Endodermal cell (in vitro differentiated cells): ENCODE results near the gene DIPK1A. TPM values are rescaled to one million over a fixed set of nuclear protein-coding genes. Genes with fewer than 3 reads are reported as not detected.

Experiments
- DNase-seq: peaks from one replicate; pipeline ENCODE4 v3.0.0-alpha.2; 2017
- H3K27ac ChIP-seq: 2 replicates; pipeline ENCODE4 v1.5.1; 2013; ENCODE audit warnings: mild to moderate bottlenecking, low read depth, low read length, moderate library complexity
- H3K27me3 ChIP-seq: 2 replicates; pipeline ENCODE4 v1.6.1; 2013; ENCODE audit warnings: mild to moderate bottlenecking, low read length, moderate library complexity; ENCODE audit not compliant: insufficient read depth, control insufficient read depth, poor library complexity, severe bottlenecking
- H3K36me3 ChIP-seq: 2 replicates; pipeline ENCODE4 v1.7.0; 2013; ENCODE audit warnings: mild to moderate bottlenecking, low read length, moderate library complexity; ENCODE audit not compliant: control insufficient read depth, insufficient read depth
- H3K4me1 ChIP-seq: one replicate; pipeline ENCODE4 v1.7.0; 2013; ENCODE audit warnings: low read length; ENCODE audit not compliant: control insufficient read depth, insufficient read depth
- H3K4me3 ChIP-seq: 2 replicates; pipeline ENCODE4 v1.5.1; 2013; ENCODE audit warnings: mild to moderate bottlenecking, low read length, moderate library complexity
- H3K9ac ChIP-seq: 2 replicates; pipeline ENCODE4 v1.6.1; 2013; ENCODE audit warnings: mild to moderate bottlenecking, low read length, moderate library complexity; ENCODE audit not compliant: poor library complexity, severe bottlenecking; ENCODE audit errors: extremely low read depth
- H3K9me3 ChIP-seq: 2 replicates; pipeline ENCODE4 v1.6.1; 2013; ENCODE audit warnings: mild to moderate bottlenecking, low read length, moderate library complexity; ENCODE audit not compliant: control insufficient read depth
- H3K27ac Mint-ChIP-seq: 2 replicates; pipeline ENCODE4 v1.8.0; 2020; ENCODE audit warnings: mixed read lengths
- H3K27me3 Mint-ChIP-seq: 2 replicates; pipeline ENCODE4 v1.8.0; 2021; ENCODE audit warnings: mild to moderate bottlenecking, mixed read lengths; ENCODE audit not compliant: insufficient read depth
- H3K36me3 Mint-ChIP-seq: 2 replicates; pipeline ENCODE4 v1.8.0; 2020; ENCODE audit warnings: low read depth, mixed read lengths
- H3K4me1 Mint-ChIP-seq: 2 replicates; pipeline ENCODE4 v1.8.0; 2020; ENCODE audit warnings: mixed read lengths
- H3K4me3 Mint-ChIP-seq: 2 replicates; pipeline ENCODE4 v1.8.0; 2020; ENCODE audit warnings: mild to moderate bottlenecking, moderate library complexity, mixed read lengths
- H3K9me3 Mint-ChIP-seq: 2 replicates; pipeline ENCODE4 v1.8.0; 2020; ENCODE audit warnings: mild to moderate bottlenecking, mixed read lengths
- WGBS, 2 experiments: methylation state at CpG; one replicate each; pipeline versions ENCODE4 v1.1.5 to v1.1.7; 2013; ENCODE audit warnings: missing lambda C conversion rate in 2 of 2, mixed read lengths in 1 of 2; ENCODE audit not compliant: insufficient coverage in 1 of 2, insufficient read length in 1 of 2; 5-methylcytosine and 5-hydroxymethylcytosine counted together
- total RNA-seq, 2 donors: library from RNA; stranded (reverse); fragmentation: NEBNext Ultra II Directional in 1 of 2; extraction: Animal tissue kit (Norgen Biotek cat#: 25700) in 1 of 2; gene quantifications; 2 replicates in 1 of 2; 3 replicates in 1 of 2; pipeline ENCODE4 v1.2.1, GENCODE V29; 2021
- TF ChIP-seq, protein P1 (sequence below): fragments of 200-600 bp; sonication (generic); conservative IDR thresholded peaks from 2 replicates; pipeline ENCODE4 v1.5.0; 2021; ENCODE audit warnings: antibody characterized with exemption, mild to moderate bottlenecking

Gene DIPK1A
- total RNA-seq, 2 donors from 2014 or later, result 4.0 to 6.6 TPM

DNA sequence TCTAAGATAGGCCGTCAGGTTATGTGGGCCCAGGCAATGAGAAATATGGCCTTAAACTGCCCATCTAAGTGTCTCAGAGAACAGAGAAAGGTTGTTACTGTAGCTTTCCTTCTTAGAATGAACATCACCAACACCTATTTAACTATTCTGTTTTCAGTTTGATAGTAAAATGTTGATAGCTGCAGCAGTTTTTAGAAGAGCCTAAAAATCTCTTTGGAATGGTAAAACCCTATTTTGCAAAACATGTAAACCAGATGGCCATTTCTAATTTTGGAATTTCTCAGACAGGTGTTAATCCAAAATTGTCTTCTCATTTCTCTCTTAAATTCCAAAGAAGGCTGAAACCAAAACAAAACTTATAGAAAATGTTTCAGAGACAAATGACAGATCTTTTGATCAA lies 57.5 kb downstream of the DIPK1A start:
- no peak overlapping the region for H3K27ac Mint-ChIP-seq
- no peaks in the 10 kb centered on the region for H3K4me1 Mint-ChIP-seq
- TF ChIP-seq, protein P1, sequence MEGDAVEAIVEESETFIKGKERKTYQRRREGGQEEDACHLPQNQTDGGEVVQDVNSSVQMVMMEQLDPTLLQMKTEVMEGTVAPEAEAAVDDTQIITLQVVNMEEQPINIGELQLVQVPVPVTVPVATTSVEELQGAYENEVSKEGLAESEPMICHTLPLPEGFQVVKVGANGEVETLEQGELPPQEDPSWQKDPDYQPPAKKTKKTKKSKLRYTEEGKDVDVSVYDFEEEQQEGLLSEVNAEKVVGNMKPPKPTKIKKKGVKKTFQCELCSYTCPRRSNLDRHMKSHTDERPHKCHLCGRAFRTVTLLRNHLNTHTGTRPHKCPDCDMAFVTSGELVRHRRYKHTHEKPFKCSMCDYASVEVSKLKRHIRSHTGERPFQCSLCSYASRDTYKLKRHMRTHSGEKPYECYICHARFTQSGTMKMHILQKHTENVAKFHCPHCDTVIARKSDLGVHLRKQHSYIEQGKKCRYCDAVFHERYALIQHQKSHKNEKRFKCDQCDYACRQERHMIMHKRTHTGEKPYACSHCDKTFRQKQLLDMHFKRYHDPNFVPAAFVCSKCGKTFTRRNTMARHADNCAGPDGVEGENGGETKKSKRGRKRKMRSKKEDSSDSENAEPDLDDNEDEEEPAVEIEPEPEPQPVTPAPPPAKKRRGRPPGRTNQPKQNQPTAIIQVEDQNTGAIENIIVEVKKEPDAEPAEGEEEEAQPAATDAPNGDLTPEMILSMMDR, result no peak
- no peaks in the 10 kb centered on the region for H3K36me3 ChIP-seq
- no peak overlapping the region for H3K27ac ChIP-seq
- H3K36me3 Mint-ChIP-seq, result no peaks in the 10 kb centered on the region
- H3K9ac ChIP-seq, result no peak overlapping the region
- H3K27me3 ChIP-seq, result no peaks in the 10 kb centered on the region
- H3K4me3 Mint-ChIP-seq, result no peak overlapping the region
- WGBS, 2 experiments, result 88 to 100% methylated on average over 1 of the region's 1 CpG
- no peaks in the 10 kb centered on the region for H3K9me3 Mint-ChIP-seq
- H3K4me1 ChIP-seq, result no peaks in the 10 kb centered on the region
- no peaks in the 10 kb centered on the region for H3K27me3 Mint-ChIP-seq
- no peak overlapping the region for H3K4me3 ChIP-seq
- H3K9me3 ChIP-seq, result peaks cover 28% of the 10 kb centered on the region
- no peak for DNase-seq

DNA sequence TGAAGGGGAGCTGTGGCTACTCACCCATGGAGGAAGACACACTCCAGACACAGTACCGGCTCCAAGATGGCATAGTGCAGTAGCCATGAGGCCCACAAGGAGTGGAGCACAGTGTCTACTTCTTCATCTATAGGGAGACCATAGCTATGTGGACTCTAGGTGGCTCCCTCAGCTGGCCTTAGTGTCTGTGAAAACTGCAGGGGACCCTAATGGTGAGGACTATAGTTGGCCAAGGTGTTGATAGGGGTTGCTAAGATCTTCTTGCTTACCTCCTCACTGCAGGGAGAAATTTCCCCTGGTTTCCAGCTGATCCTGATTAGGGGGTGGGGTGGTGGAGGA lies 58.9 kb downstream of the DIPK1A start:
- H3K4me3 Mint-ChIP-seq, result no peak overlapping the region
- 83 to 92% methylated on average over 1 of the region's 1 CpG for WGBS, 2 experiments
- no peaks in the 10 kb centered on the region for H3K4me1 ChIP-seq
- peaks cover 28% of the 10 kb centered on the region for H3K9me3 ChIP-seq
- TF ChIP-seq, protein P1, result peak; percentile 25
- no peak overlapping the region for H3K27ac ChIP-seq
- no peak overlapping the region for H3K4me3 ChIP-seq
- no peaks in the 10 kb centered on the region for H3K4me1 Mint-ChIP-seq
- peak; percentile 47 for DNase-seq
- H3K27ac Mint-ChIP-seq, result no peak overlapping the region
- no peak overlapping the region for H3K9ac ChIP-seq
- H3K36me3 Mint-ChIP-seq, result no peaks in the 10 kb centered on the region
- H3K9me3 Mint-ChIP-seq, result no peaks in the 10 kb centered on the region
- H3K27me3 Mint-ChIP-seq, result no peaks in the 10 kb centered on the region
- H3K27me3 ChIP-seq, result no peaks in the 10 kb centered on the region
- H3K36me3 ChIP-seq, result no peaks in the 10 kb centered on the region

DNA sequence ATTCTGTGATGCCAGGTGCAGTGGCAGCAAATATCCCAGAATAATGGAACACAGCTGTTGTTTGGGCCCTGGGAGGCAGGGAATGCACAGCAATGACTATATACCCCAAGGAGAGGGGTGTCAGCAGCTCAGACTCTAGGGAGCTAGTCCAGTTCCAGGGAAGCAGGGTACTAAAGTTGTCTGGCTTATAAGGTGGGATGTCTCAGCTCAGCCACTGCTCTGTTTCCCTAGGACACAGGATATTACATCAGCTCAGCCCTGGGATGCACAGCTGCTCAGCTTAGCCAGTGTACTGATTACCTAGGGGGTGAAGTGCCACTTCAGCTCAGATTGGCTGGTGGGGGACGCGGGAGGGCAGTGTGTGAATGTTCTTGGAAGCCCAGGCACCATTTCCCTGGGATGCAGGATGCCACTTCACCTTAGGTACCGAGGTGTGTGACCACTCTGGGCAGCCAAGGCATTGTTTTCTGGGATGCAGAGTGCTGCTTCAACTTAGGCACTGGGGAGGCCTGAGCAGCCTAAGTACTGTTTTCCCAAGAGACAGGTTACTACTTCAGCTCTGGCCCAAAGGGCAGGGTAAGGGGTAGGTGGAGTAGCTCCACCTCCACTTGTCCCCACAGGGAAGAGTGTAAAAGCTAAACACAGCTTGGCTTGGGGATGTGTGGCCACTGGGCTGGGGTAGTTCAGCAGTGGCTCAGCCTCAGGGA lies 59.4 kb downstream of the DIPK1A start:
- H3K4me3 ChIP-seq, result no peak overlapping the region
- no peaks in the 10 kb centered on the region for H3K27me3 ChIP-seq
- Mint-ChIP-seq H3K4me3 (no peak overlapping the region), H3K9me3 (peaks cover 3% of the 10 kb centered on the region), H3K27ac (no peak overlapping the region), H3K27me3 (no peaks in the 10 kb centered on the region), H3K4me1 (no peaks in the 10 kb centered on the region), H3K36me3 (no peaks in the 10 kb centered on the region)
- H3K27ac ChIP-seq, result no peak overlapping the region
- no peak for DNase-seq
- H3K9me3 ChIP-seq, result peaks cover 28% of the 10 kb centered on the region
- H3K9ac ChIP-seq, result no peak overlapping the region
- TF ChIP-seq, protein P1, result no peak
- WGBS, 2 experiments, result 92% methylated on average over 3 of the region's 3 CpGs
- no peaks in the 10 kb centered on the region for H3K4me1 ChIP-seq
- H3K36me3 ChIP-seq, result no peaks in the 10 kb centered on the region
